Measurements from ENCODE around the gene DNAJB1. TPM values are rescaled to one million over a fixed set of nuclear protein-coding genes. Genes with fewer than 3 reads are reported as not detected.

DNAJB1 gene
- total and polyA plus RNA-seq, 3 donors from 2014 or later, result 185 to 386 (median 245) TPM

GRCh38 chr19:14496029-14496833 is 22.0 kb downstream of the DNAJB1 start, which contains the start of gene GIPC1:
Gene GIPC1, minus strand, starts transcription at chr19:14496127. Its CDS starts 13,151 bp downstream, at chr19:14482976.
- 1 to 4% methylated on average over 22 to 66 of the region's 71 CpGs for WGBS, 2 donors
- H3K27ac ChIP-seq, result peak within 1 kb of the TSS; percentile 50 to 78
- H3K9me3 ChIP-seq, result no peaks in the 10 kb centered on the region
- no peaks in the 10 kb centered on the region for H3K36me3 ChIP-seq (ENCODE audit: low read depth, missing control alignments)
- H3K4me3 ChIP-seq, result peak within 1 kb of the TSS; percentile 79 to 93
- TF ChIP-seq POLR2A (IDR thresholded peaks at IDR 0.05), result no peak
- TF ChIP-seq CTCF (IDR thresholded peaks at IDR 0.05), result peak in 1 of 3 experiments; percentile 5
- DNase-seq, result peak; percentile 97
- intact Hi-C loops (cut with DNase I; ENCODE audit: low total_unique reads), result no loop called here
- no peaks in the 10 kb centered on the region for H3K27me3 ChIP-seq
- peaks cover 22% of the 10 kb centered on the region for H3K4me1 ChIP-seq

- no peaks in the 10 kb centered on the region for H3K36me3 ChIP-seq (ENCODE audit: low read depth, missing control alignments)
- H3K27me3 ChIP-seq, result no peaks in the 10 kb centered on the region
- peaks cover 22% of the 10 kb centered on the region for H3K4me1 ChIP-seq
- peak overlapping the region in 1 of 2 donors; percentile 64 for H3K27ac ChIP-seq
- H3K4me3 ChIP-seq, result peak overlapping the region; percentile 79 to 93
- H3K9me3 ChIP-seq, result no peaks in the 10 kb centered on the region
- WGBS, 2 donors, result 1 to 3% methylated on average over 10 to 14 of the region's 28 CpGs
- intact Hi-C loops (cut with DNase I; ENCODE audit: low total_unique reads), result no loop called here
- no peak for DNase-seq
- TF ChIP-seq POLR2A (IDR thresholded peaks at IDR 0.05) (no peak), CTCF (IDR thresholded peaks at IDR 0.05) (no peak)
These were observed 22.5 kb downstream of the DNAJB1 start for GRCh38 chr19:14495672-14496028.

GRCh38 chr19:14494910-14495671 is 23.1 kb downstream of the DNAJB1 start:
- peak overlapping the region in 1 of 2 donors; percentile 64 for H3K27ac ChIP-seq
- WGBS, 2 donors, result 17 to 24% methylated on average over 14 of the region's 14 CpGs
- H3K36me3 ChIP-seq (ENCODE audit: low read depth, missing control alignments), result no peaks in the 10 kb centered on the region
- intact Hi-C loops (cut with DNase I; ENCODE audit: low total_unique reads), result no loop called here
- peak overlapping the region; percentile 79 to 93 for H3K4me3 ChIP-seq
- TF ChIP-seq CTCF (IDR thresholded peaks at IDR 0.05) (no peak), POLR2A (IDR thresholded peaks at IDR 0.05) (no peak)
- H3K9me3 ChIP-seq, result no peaks in the 10 kb centered on the region
- DNase-seq, result no peak
- H3K4me1 ChIP-seq, result peaks cover 22% of the 10 kb centered on the region
- H3K27me3 ChIP-seq, result no peaks in the 10 kb centered on the region

GRCh38 chr19:14494411-14494810 is 23.8 kb downstream of the DNAJB1 start:
- intact Hi-C loops (cut with DNase I; ENCODE audit: low total_unique reads), result no loop called here
- DNase-seq, result no peak
- H3K9me3 ChIP-seq, result no peaks in the 10 kb centered on the region
- H3K4me3 ChIP-seq, result no peak overlapping the region
- H3K36me3 ChIP-seq (ENCODE audit: low read depth, missing control alignments), result no peaks in the 10 kb centered on the region
- peaks cover 22% of the 10 kb centered on the region for H3K4me1 ChIP-seq
- H3K27ac ChIP-seq, result no peak overlapping the region
- TF ChIP-seq CTCF (IDR thresholded peaks at IDR 0.05) (no peak), POLR2A (IDR thresholded peaks at IDR 0.05) (no peak)
- H3K27me3 ChIP-seq, result no peaks in the 10 kb centered on the region
- 53 to 71% methylated on average over 4 of the region's 4 CpGs for WGBS, 2 donors

Data from testis (tissue), 3 donors.